GM21825 (cell line): ENCODE results near the gene KMT2C.
"Not testable (repeated sequence)": the region's sequence is repeated elsewhere in the genome, so short reads cannot be mapped to it uniquely, and the experiment has no call there.

Experiments used
- ATAC-seq: cut with Tn5 transposase; IDR thresholded peaks from one replicate; pipeline ENCODE4 v1.9.1; 2021; ENCODE audit warnings: mild to moderate bottlenecking, moderate library complexity; ENCODE audit not compliant: unreplicated experiment

Gene KMT2C

GRCh38 chr7:152442330-152442835 lies 6.6 kb upstream of the KMT2C start:
- no peak for ATAC-seq

- ATAC-seq: not testable (repeated sequence)
Measured at GRCh38 chr7:152441810-152442209, 6.0 kb upstream of the KMT2C start.

- not testable (repeated sequence) for ATAC-seq
Measured at GRCh38 chr7:152441168-152441567, 5.4 kb upstream of the KMT2C start.

GRCh38 chr7:152438017-152438416 lies 2.2 kb upstream of the KMT2C start:
- ATAC-seq: not testable (repeated sequence)

GRCh38 chr7:152436931-152437575 lies 1.2 kb upstream of the KMT2C start:
- ATAC-seq: not testable (repeated sequence)

- peak; percentile 48 for ATAC-seq
Measured at GRCh38 chr7:152436111-152436930, 518 bp upstream of the KMT2C start.

- peak; percentile 16 for ATAC-seq
Measured at GRCh38 chr7:152434511-152435383, 1.1 kb downstream of the KMT2C start.

- peak; percentile 19 for ATAC-seq
Measured at GRCh38 chr7:152433721-152434490, 1.9 kb downstream of the KMT2C start.

- ATAC-seq: not testable (repeated sequence)
Measured at GRCh38 chr7:152432735-152433134, 3.1 kb downstream of the KMT2C start.

- no peak for ATAC-seq
Measured at GRCh38 chr7:152430854-152431253, 4.9 kb downstream of the KMT2C start.

- not testable (repeated sequence) for ATAC-seq
Measured at GRCh38 chr7:152430118-152430517, 5.7 kb downstream of the KMT2C start.

- no peak for ATAC-seq
Measured at GRCh38 chr7:152424348-152425108, 11.3 kb downstream of the KMT2C start.

GRCh38 chr7:152423991-152424347 lies 11.8 kb downstream of the KMT2C start:
- no peak for ATAC-seq

- not testable (repeated sequence) for ATAC-seq
Measured at GRCh38 chr7:152423171-152423570, 12.6 kb downstream of the KMT2C start.

- ATAC-seq: not testable (repeated sequence)
Measured at GRCh38 chr7:152420950-152421349, 14.9 kb downstream of the KMT2C start.

GRCh38 chr7:152419473-152420429 lies 16.1 kb downstream of the KMT2C start:
- no peak for ATAC-seq

- ATAC-seq: no peak
Measured at GRCh38 chr7:152414779-152415178, 21.0 kb downstream of the KMT2C start.

- no peak for ATAC-seq
Measured at GRCh38 chr7:152411389-152411788, 24.4 kb downstream of the KMT2C start.
